GM21367 (cell line): ENCODE data around the gene FXYD6.

Source experiments
- ATAC-seq: cut with Tn5 transposase; IDR thresholded peaks from one replicate; pipeline ENCODE4 v1.9.1; 2021; ENCODE audit not compliant: unreplicated experiment

The FXYD6 gene

DNA sequence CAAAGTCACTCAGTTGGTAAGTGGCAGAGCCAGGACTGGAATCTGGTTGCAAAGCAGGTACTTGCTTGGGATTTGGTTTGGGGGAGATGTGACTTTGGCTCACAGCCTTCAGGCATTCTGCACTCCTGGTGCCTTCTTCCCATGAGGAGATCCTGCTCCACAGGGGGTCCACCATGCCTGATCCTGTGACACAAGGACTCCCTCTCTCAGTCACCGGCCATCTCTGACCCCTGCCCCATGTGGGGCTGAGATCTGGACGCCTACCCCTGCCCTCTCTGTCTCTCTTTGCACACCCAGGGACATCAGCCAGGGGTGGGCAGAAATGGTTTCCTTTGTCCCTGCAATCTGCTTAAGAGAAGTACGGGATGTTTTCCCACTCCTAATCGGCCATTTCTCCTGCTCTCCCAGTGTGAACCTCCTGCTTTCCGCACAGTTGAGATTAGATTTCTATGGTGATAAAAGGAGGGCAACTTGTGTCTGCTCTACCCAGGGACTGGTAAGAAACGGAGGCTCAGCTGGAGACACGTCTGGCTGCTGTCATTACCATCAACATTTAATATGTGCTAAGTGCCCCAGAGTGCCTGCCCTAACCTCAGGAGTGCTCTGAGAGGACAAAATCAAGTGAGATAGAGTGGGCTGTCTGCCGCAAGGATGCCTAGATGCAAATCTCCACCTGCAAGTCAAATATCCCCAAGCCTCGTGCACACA is 11.1 kb upstream of the FXYD6 start:
- no peak for ATAC-seq

DNA sequence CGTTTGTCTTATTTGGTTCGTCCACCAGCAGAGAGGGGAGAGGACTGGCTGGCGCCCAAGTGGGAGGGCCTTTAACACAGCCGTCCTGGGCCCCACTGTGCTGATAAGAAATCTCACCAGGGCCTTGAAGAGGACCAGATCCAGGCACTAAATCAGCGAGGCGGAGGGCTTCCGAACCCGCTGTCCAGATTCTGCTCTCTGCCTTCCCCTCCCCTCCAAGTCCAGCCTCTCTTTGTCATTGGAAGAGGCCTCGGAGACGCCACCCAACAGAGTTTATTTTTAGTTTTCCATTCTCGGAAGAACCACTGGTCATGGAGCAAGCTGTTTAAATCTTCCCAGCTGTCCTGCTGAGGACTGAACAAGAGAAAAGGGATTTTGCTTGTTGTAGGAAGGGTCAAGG is 9.3 kb upstream of the FXYD6 start:
- no peak for ATAC-seq

DNA sequence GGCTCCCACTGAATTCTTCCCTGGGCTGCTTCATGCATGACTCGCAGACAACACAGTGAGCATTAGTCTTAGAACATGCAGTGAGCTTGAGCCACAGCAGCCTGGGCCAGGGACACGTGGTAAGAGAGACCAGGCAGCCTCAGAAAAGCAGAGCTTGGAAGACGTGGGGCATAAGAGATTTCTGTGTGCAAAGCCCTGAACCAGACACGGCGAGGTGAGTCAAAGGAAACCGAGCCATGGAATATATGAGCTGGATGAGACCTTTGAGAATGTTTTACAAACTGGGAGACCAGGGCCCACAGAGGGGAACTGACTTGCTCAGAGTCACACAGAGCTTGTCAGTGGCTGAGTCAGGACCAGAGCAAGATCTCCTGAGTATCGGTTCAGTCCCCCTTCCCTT is 8.5 kb upstream of the FXYD6 start:
- no peak for ATAC-seq

DNA sequence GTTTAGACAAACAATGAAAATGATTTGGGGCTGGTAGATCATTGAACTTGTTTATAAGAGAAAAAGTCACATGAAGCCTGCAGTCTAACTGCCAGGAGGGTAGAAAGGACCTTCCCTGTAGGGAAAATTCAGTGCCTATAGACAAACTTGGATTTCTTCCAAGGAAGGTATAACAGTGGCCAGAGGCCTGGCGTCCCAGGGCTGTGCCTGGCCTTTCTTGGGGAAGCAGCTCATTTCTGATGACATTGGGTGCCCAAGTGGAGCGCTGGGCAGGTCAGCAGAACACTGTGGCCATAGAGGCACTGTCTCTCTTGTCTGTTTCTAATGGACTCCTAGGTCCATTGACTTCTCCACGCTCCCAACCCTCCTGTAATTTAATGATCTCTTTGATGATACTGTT is 6.6 kb upstream of the FXYD6 start:
- no peak for ATAC-seq

DNA sequence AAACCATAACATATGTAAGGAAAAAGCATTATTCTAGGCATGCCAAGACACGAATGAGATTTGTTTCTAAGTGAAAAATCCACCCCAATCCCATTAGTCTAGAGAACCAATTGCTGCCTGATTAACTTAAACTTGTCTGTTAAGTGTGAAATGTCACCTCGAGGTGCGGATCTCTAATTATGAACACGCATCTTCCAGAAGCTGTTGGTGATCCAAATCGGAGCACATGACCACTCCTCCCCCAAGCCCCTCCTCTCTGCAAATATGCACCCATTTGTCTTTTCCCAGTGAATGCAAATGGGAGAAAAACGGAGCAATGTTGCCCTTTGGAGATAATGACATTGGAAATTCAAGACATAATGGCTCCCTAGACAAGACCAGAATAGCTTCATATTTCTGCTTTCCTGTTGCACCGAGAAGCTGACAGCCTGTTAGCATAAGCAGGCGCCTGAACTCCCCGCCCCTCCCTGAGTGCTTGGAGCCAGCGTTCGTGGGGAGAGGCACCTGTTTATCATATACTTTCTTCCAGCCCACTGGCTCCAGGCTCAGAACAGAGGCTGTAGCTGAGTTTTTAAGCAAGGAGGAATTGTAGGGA is 6.0 kb upstream of the FXYD6 start:
- ATAC-seq, result no peak

DNA sequence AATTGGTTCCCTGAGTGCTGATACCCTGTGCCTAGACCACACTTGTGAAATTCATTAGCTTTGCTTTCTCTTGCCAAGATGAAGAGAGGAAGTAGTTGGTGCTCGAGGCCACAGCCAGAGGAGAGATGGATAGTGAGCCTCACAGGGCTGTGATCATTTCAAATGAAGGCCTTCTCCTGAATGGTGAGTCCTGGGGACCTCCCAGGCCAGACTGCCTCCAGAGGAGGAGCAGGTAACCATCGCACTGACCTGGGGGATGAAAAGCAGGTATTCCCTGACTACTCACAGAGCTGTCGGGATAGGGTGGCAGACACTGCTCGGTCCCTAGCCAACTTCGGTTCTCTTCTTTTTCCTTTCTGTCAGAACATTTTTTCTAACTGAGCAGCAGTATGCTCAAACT is 4.8 kb upstream of the FXYD6 start:
- no peak for ATAC-seq

DNA sequence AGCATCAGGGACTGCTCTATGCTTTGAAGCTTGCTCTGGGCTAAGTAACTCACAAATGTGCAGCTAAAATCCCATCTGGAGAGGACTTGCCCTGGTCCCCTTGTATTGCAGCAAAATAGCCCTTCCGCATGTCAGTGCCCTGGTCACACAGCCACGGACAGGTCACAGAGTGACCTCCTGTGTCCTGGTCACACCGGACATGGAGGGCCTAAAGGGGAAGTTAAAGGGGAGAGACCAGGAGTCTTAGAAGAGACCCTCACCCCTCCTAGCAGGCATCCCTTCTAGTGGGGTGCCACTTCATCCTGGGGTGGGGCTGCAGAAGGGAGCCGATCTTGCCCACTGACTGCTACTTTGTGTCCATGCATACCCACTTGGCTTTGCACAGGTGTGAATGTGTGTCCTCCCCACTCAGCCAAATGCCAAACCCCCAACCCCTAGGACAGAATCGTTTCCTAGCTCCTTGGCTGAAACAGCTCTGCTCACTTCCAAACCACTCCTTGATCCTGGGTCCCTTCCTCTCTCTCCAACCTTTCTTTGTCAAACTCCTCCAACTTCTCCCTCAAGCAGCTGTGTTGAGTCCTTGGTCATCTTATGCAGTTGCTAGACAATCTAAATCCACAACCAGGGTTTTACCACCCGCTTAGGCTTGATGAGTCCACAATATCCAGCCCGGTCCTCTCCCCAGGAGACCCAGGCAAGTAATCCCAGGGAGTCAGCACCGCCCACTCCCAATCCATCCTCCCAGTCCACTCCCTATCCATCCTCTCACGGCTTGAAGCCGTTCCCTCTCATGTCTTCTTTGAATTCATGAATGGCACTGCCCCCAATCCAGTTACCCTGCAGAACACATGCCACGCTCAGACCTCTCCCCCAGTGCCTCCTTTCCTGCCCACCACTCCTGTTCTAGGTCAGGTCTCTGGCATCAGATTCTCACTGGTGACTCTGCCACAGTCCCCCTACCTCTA is 3.3 kb upstream of the FXYD6 start:
- ATAC-seq, result no peak

DNA sequence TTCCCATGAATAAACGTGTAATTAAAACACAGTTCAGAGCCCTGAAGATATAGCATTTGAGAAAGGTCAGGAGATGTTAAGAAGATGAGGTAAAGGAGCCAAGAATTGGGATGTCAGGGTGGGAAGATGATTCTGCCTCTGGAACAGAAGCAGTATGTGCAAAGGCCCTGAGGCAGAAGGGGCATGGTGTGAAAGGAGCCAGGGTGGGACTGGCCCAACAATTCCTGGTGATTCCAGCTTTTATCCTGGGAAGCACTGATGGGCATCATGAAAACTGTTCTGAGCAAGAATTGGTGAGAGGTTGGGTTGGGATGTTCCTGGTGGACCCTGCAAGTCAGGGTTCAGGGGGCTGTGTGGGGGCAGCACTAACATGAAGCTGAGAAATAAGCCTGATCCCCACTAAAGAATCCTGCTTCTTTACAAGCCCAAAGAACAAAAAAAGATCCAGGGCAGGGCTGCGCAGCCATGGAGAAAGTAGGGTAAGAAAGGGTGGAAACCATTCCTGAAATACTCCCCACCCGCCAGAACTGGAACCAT is 2.5 kb upstream of the FXYD6 start:
- no peak for ATAC-seq

DNA sequence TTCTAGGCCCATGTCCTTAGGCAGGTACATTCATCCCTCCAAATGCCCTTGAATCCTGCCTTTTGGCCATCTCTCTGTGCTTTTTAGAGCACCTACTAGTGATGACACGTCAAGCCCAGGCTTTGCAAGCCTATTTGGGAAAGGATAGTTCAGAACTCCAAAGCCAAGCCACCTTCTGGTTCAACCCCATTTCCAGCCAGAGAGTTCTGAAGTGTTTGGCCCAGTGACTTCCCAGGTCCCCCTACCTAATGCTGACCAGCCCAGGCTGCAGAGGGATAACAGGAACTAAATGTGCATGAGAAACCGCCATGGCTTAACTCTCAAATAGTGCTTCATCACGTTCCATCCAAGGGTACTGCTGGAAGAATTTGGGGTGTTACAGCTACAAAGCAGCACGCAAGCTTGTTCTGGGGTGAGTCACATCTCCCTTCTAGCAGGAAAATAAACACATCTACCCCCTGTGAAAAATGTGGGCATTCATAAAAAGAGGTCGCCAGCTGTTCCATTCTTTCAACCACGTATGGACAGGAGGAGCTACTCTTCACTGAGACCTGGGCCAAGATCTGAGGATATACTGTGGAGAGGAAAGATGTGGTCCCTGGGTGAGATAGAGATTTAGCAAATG is 2.0 kb upstream of the FXYD6 start:
- no peak for ATAC-seq

DNA sequence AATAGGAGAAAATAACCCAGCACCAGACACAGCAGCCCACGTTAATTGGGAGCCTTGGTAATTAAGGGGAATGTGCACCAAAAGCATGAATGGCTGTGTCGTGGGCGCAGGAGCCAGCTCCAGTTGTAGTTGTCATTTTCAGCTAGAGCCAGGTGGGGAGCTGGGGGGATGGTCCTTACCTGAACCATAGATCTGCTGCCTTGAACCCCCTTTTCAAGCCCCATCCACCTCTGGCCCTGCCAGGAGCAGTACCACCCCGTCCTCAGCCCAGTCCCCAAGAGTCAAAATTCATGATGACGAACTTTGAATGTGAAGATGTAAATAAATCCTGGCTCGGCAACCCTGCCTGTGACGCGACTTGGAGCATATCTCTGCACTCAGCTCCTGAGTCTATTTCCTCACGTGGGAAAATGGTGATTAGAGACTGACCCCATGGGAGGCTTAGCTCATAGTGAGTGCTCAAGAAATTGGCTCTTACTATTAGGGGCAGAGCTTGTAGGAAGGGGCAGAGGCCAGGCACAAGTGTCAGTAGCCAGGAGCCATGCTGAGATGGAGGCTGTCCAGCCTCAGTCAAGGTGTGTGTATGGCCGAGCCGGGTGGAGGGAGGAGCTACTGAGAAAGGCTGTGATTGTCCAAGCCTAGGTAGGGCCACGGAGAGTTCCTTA is 794 bp upstream of the FXYD6 start:
- ATAC-seq, result no peak

DNA sequence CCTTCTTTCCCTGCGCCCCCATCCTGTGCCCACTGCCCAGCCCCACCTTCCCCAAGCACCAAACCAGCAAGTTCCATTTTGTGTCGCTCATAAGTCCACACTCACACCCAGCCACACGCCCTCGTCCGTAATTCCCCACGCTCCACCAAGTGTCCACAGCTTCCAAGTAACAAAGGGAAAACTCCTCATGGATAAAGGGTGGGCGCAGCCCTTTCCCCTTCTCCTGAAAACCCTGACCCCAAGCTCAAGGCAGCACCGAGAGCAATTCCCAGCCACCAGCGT is 458 bp downstream of the FXYD6 start:
- ATAC-seq, result no peak

DNA sequence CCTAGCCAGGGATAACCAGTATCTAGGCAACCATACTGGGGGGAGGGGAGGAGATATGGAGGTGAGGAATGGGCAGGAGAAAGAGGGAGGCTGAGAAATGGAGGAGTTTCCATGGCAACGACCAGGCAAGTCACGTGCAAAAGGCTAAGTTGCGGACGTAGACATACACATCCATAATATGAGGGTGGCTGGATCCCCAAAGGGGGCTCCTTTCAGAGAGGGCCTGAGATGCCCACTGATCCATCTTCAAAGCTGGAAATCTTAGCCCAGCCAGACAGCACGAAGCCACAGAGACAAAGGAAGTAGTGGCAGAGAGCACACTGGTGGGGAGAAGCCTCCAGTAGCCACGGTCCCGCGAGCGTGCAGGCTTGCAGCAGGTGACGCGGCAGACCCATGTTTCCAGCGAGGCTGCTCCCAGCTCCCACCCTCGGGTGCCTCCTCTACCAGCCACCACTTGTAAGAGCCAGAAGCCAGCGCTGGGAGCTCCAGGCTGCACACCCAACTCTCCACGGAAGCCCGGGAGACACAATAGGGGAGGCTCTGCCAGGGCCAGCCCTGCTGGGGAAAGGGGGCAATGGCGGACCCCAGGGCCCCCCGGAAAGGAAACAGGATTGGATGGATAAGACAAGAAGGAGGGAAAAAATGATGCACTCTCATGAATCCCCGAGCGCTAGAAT is 938 bp downstream of the FXYD6 start:
- ATAC-seq, result no peak

DNA sequence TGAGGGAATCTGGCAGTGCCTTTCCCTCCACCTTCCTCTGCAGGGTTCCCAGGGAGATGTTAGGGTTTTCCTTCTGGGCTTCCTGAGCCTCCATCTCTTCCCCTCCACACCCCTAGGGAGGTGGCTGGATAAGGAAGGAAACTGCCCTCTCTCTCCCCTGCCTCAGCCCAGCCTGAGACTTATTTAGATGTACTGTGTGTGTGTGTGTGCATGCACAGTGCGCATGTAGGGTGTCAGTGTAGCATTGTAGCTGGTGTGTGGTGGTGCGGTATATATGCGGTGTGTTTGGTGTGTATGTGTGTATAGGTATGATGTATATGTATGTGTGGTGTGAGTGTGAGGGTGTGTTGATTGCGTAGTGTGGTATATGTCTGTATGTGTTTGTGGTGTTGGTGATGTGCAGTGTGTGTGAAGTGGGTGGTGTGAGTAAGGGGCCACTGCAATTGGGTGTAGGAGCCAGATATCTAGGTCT is 1.5 kb downstream of the FXYD6 start:
- no peak for ATAC-seq

DNA sequence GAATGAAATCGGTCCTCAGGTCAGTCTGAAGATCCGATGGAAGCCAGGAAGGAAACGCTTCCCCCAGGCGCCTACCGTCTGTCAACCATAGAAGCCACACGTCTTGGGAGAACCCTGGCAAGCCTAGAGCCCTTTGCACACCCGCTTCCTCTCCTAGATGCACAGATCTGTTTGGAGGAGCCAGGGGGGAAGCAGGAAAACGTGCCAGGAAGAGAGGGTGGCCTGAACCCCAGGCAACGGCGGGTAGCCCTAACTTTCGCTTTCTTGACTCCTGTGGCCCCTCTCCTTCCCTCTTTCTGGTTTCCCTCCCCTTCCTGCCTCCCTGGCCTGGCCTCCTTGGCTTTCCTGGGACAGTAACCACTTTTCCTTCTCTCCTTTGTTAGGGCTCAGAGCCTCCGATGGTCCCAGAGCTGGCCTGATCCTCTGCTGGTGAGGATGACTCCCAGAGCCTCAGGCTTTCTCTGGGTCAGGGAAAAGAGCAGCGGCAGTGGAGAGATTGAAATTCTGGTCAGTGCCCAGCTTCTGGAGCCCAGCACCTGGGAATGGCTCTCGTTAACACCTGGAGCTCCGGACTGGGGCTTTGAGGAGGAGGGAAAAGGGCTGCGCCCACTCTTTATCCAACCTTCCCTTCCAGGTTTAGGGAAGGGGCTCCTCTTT is 2.1 kb downstream of the FXYD6 start:
- ATAC-seq, result no peak

DNA sequence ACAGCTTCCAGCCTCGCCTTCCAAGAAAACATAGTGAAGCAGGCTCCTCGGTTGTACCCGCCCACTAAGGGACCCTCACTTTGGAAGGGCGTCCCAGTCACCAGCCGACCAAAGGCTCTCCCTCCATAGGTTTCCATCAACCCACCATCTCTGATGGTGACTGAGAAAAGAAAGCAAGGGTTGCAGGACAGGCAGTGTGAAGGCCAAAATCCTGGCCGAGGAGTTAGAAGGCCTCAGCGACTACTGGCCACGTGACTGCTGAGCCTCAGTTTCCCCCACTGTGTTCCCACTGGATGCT is 2.7 kb downstream of the FXYD6 start:
- ATAC-seq, result no peak

DNA sequence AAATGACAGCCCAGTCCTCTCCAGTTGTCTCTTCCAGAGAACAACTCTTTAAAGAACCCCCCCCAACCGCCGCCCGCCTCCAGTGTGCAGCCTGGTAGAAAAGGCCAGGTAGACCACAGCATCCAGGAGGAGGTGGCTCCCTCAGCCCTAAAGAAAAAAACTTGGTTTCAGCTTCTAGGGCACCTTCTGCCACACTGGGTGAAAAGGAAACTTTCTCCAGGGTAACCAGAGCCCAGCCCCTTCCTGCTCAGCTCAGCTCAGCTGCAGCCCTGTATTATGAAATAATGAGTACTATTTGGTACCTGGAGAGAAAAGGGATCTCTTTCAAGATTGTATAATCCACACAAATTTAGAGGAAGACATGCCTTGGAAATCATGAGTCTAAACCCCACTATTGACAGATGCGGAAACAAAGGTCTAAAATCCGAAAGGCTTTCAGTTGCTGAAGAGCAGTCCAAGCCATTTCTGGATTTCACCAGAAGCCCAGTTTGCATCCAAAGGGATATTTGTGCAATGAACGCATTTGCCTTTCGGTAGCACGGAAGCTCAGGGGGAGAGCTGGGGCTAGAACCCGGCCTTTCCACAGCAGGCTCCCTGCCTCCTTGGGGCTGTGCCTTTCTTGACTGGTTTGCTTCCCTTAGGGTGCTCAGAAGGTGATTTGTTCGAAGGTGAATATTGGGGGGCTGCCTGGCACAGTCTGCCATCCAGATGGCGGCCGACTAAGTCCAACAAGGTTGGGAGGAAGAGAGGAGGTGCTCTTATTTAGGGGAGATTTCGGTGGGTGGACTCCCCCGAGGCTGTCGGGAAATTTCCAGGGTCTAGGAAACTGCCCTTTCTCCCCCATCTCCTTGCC is 3.3 kb downstream of the FXYD6 start:
- ATAC-seq, result no peak

DNA sequence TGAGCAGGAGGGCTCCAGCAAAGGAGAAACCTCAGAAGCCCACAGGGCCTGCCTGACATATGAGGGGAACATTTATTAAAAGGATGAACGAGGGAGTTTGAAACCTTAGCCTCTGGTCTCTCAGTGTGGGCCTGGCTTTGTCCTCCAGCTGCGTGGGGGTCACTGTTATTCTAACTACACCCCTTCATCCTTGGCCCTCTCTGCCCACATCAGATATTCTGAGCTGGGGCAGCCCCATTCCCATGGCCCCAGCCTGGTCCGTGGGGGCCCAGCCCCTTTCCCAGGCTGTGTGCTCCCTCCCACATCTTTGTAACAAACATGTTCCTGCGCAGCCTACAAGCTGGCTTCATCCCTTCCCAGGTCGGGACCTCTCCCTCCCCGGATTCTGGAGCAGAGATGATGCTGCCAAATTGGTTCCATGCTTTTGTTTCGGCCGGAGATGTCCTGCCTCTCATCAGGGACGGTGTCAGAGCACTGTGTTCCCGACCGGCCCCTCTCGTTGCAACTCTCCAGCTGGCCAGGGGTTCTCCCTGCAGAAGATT is 4.0 kb downstream of the FXYD6 start:
- ATAC-seq, result no peak

DNA sequence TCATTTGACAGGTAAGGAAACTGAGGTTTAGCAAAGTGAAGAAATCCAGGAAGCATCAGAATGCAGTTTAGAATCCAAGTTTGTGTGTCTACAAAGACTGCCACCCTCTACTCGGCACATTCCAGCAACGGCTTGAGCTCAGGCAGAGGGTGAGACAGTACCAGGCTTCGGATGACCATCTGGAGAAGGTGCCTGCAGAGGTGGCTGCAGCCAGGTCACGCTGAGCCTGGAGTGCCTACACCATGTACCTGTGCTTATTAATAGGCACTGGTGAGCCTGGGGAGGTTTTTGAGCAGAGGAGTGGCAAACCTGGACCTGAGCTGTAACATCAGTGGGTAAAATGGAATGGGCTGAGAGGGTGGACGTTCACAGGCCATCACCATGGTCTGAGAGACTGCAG is 4.7 kb downstream of the FXYD6 start:
- no peak for ATAC-seq

DNA sequence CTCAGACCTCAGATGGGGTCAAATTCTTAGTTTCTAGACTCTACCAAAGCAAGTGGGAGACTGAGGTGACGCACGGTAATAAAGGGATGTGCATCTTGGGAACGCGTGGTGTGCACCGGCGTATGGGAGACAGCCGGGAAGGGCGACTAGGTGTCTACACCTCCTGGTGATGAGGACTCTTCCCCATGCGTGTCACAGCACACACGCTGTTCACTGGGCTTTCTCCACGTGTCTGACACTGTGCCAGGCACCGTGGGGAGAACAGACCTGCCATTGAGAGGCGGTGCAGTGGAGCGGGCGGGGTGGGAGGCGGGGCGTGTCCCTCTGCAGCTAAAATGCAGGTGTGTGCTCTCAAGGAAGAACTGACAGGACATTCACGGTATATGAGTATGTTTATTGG is 5.3 kb downstream of the FXYD6 start:
- no peak for ATAC-seq
